GM12872 (cell line): Measurements from ENCODE around the gene RBM12.

Experiments
- CTCF ChIP-seq: IDR thresholded peaks from 3 replicates; pipeline ENCODE4 v1.5.1; 2011; ENCODE audit warnings: low read depth, mild to moderate bottlenecking, low read length, moderate library complexity; ENCODE audit not compliant: insufficient read depth

RBM12 gene

DNA sequence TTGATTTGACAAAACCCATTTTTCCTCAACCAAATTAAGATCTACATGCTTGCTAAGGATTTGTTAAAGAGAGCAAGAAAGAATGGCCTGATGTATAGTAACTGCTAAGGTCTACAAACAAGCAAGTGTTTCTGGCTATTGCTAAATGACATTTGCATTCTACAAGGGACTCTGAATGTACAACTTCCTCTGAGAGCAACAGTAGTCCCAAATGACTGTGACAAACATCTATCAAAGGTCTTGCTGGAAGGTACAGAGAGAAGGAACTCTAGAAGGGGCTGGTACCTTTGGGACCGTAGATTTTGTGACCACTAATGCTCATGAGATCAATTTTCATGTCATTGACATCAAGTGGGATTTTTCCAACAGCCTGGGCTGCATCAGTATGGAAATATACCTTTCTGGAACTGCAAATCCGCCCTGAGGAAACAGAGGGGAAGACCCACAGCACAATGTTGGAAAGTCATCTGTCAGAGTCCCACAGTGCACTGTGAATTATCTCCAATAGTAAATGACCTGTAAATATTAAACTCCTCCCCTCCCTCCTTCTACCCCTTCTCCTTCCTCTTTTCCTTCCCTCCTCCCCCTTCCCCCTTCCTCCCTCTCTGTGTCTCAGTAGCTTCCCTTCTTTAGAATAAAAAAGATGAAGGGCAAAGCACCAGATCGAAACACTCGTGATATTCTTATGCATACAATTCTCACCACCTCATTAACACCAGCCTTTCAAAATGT lies 15.9 kb upstream of the RBM12 start:
- TF ChIP-seq CTCF, result no peak

DNA sequence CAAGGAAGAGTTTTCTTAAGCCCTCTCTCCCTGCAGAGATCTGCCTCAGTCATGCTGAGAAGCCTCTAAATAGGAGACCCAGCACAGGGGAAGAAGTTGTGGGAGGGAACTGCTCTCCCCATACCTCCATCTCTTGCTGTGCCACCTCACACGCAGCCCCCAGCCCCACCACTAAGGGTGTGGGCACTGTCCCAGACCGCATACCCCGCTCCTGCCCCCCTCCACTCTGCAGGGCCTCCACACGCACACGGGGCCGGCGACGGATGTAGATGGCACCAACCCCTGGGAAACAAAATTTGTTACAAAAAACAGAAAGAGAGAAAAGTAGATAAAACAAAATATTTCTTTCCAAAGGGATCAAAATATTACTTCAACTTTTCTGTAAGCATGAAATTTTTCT lies 10.2 kb upstream of the RBM12 start:
- TF ChIP-seq CTCF, result no peak

GRCh38 chr20:35673884-35674283 lies 9.2 kb upstream of the RBM12 start:
- no peak for TF ChIP-seq CTCF

- no peak for TF ChIP-seq CTCF
Observed at GRCh38 chr20:35669681-35670080, 5.0 kb upstream of the RBM12 start.

DNA sequence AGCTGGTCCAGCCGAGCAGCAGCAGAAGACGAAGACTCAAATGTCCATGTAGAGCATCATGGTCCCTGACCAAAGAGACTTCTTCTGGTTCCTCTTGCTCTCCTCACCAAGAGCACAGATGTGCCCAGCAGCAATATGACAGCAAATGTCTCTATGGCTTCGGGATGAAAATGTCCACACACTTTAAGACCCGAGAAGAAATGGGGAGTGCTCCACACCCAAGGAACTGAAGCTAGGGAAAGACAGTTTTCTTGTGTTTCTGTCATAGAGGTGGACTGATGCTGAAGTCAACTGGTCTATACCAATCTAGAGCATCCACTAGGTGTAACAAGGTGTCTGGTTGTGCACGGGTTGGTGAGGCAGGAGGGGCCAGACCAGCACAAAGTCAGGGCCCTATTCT lies 4.5 kb upstream of the RBM12 start:
- TF ChIP-seq CTCF, result no peak

DNA sequence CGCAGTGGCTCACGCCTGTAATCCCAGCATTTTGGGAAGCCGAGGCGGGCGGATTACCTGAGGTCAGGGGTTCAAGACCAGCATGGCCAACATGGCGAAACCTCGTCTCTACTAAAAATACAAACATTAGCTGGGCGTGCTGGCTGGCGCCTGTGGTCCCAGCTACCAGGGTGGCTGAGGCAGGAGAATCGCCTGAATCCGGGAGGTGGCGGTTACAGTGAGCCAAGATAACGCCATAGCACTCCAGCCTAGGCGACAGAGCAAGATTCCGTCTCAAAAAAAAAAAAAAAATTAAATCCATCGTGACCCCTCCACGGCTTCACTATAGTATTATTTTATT lies 1.2 kb upstream of the RBM12 start:
- TF ChIP-seq CTCF, result no peak

- TF ChIP-seq CTCF, result no peak
Observed at GRCh38 chr20:35663516-35664465, 909 bp downstream of the RBM12 start.
